Measurements from ENCODE around the gene SH3GLB2.

The SH3GLB2 gene

GRCh38 chr9:129052592-129052991 is 24.5 kb upstream of the SH3GLB2 start:
- no peak for DNase-seq (ENCODE audit: low read depth)
- TF ChIP-seq CTCF (conservative IDR thresholded peaks at IDR 0.05; ENCODE audit: low read length), result no peak
- H3K4me3 ChIP-seq (ENCODE audit: low read length), result no peak overlapping the region

- no peak for TF ChIP-seq CTCF (conservative IDR thresholded peaks at IDR 0.05; ENCODE audit: low read length)
- no peak overlapping the region for H3K4me3 ChIP-seq (ENCODE audit: low read length)
- DNase-seq (ENCODE audit: low read depth), result no peak
Observed at GRCh38 chr9:129042016-129042415, 13.9 kb upstream of the SH3GLB2 start.

GRCh38 chr9:129040113-129040643 is 12.0 kb upstream of the SH3GLB2 start:
- TF ChIP-seq CTCF (conservative IDR thresholded peaks at IDR 0.05; ENCODE audit: low read length), result no peak
- H3K4me3 ChIP-seq (ENCODE audit: low read length), result no peak overlapping the region
- DNase-seq (ENCODE audit: low read depth), result no peak

- TF ChIP-seq CTCF (conservative IDR thresholded peaks at IDR 0.05; ENCODE audit: low read length), result no peak
- H3K4me3 ChIP-seq (ENCODE audit: low read length), result peak overlapping the region; percentile 93
- no peak for DNase-seq (ENCODE audit: low read depth)
Observed at GRCh38 chr9:129038109-129038852, 10.2 kb upstream of the SH3GLB2 start.

GRCh38 chr9:129037767-129038098 is 9.6 kb upstream of the SH3GLB2 start:
- no peak for TF ChIP-seq CTCF (conservative IDR thresholded peaks at IDR 0.05; ENCODE audit: low read length)
- peak overlapping the region; percentile 93 for H3K4me3 ChIP-seq (ENCODE audit: low read length)
- no peak for DNase-seq (ENCODE audit: low read depth)

- no peak for TF ChIP-seq CTCF (conservative IDR thresholded peaks at IDR 0.05; ENCODE audit: low read length)
- DNase-seq (ENCODE audit: low read depth), result no peak
- H3K4me3 ChIP-seq (ENCODE audit: low read length), result peak overlapping the region; percentile 93
Observed at GRCh38 chr9:129036923-129037766, 9.0 kb upstream of the SH3GLB2 start.

All from AG10803 (cell line).